ENCODE data around the gene RCAN3.

The RCAN3 gene

DNA sequence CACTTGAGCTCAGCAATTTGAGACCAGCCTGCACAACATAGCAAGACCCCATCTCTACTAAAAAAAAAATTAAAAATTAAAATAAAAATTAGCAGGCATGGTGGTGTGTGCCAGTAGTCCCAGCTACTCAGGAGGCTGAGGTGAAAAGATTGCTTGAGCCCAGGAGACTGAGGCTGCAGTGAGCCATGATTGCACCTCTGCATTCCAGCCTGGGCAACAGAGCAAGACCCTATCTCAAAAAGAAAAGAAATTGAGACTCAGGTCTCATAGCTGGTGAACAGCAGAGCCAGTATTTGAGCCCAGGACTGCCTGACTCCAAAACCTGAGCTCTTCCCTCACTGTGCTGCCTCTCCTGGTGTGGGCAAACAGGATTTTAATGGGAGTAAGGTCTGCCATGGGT, 28.4 kb upstream of the RCAN3 start:
- DNase-seq (ENCODE audit: low read depth) = no peak
- no peak overlapping the region for H3K4me3 ChIP-seq (ENCODE audit: low read length)
- TF ChIP-seq, protein P1, sequence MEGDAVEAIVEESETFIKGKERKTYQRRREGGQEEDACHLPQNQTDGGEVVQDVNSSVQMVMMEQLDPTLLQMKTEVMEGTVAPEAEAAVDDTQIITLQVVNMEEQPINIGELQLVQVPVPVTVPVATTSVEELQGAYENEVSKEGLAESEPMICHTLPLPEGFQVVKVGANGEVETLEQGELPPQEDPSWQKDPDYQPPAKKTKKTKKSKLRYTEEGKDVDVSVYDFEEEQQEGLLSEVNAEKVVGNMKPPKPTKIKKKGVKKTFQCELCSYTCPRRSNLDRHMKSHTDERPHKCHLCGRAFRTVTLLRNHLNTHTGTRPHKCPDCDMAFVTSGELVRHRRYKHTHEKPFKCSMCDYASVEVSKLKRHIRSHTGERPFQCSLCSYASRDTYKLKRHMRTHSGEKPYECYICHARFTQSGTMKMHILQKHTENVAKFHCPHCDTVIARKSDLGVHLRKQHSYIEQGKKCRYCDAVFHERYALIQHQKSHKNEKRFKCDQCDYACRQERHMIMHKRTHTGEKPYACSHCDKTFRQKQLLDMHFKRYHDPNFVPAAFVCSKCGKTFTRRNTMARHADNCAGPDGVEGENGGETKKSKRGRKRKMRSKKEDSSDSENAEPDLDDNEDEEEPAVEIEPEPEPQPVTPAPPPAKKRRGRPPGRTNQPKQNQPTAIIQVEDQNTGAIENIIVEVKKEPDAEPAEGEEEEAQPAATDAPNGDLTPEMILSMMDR (conservative IDR thresholded peaks at IDR 0.05; ENCODE audit: low read length) = no peak

DNA sequence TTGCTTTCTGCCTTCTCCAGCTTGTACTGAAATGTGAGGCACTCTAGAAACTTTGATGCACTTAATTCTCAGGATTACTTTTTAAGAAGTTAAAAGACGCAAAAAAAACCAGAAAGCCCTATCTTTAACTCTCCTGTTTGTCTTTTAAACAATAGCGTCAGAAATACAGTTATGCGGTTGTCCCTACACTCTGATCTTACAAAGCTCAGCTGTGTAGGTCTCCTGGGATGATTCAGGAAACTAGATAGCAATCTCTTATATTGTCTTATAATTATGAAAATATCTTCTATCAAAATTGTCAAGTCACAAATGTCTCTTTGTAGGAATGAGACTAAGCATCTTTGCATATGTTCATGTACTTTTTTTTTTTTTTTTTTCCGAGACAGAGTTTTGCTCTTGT, 26.9 kb upstream of the RCAN3 start:
- no peak overlapping the region for H3K4me3 ChIP-seq (ENCODE audit: low read length)
- DNase-seq (ENCODE audit: low read depth) = no peak
- TF ChIP-seq, protein P1 (conservative IDR thresholded peaks at IDR 0.05; ENCODE audit: low read length) = no peak

DNA sequence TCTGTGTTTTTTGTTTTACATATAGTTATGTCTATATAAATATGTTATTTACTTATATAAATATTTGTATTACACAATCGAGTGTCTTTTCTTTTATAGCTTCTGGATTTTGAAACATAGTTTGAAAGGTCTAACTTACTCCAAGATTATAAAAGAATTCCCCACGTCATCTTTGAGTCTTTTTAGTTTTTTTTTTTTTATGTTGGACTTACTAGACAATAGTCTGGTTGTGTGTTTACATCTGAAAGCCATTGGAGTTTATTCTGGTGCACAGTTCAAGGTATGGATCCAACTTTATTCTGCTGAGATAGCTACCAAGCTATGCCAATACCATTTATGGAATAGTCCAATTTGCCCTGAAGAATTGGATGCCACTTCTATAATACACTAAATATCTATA, 26.1 kb upstream of the RCAN3 start:
- H3K4me3 ChIP-seq (ENCODE audit: low read length) = no peak overlapping the region
- TF ChIP-seq, protein P1 (conservative IDR thresholded peaks at IDR 0.05; ENCODE audit: low read length) = no peak
- DNase-seq (ENCODE audit: low read depth) = no peak

DNA sequence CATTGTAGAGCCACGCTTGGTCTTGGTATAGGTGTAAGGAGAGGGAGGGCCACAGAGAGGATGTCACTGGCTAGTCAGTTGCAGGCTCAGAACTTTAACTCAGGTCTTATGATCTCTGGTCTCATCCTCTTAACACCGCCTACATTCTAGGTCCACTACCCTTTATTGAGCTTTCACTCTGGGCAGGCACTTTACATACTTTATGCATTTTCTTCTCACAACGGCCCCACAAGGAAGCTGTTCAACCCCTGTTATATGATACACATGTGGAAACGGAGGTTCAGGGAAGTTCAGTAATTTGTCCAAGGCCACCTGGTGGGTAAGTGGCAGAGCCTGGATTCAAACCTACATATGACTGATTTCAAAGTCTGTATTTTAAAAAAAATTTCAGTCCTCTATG, 25.3 kb upstream of the RCAN3 start:
- H3K4me3 ChIP-seq (ENCODE audit: low read length) = no peak overlapping the region
- TF ChIP-seq, protein P1 (conservative IDR thresholded peaks at IDR 0.05; ENCODE audit: low read length) = no peak
- DNase-seq (ENCODE audit: low read depth) = no peak

DNA sequence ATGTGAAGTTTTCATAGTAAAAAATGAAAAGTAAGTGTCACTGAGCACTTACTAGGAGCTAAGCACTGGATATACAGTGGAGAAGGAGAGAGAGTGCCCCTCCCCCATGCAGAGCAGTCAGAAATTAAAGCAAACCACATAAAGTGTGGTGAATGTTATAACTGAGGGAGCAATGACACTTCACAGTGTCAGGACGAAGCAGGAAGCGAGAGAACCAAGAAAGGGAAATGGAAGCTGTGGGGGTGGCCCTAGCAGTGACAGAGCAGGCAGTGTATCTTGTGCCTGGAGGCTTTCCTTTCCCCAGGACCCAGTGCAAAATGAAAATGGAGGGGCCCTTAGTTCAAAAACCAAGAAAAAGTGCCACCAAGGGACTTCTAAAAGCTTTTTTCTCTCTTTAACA, 21.5 kb upstream of the RCAN3 start:
- no peak for DNase-seq (ENCODE audit: low read depth)
- no peak overlapping the region for H3K4me3 ChIP-seq (ENCODE audit: low read length)
- TF ChIP-seq, protein P1 (conservative IDR thresholded peaks at IDR 0.05; ENCODE audit: low read length) = no peak

DNA sequence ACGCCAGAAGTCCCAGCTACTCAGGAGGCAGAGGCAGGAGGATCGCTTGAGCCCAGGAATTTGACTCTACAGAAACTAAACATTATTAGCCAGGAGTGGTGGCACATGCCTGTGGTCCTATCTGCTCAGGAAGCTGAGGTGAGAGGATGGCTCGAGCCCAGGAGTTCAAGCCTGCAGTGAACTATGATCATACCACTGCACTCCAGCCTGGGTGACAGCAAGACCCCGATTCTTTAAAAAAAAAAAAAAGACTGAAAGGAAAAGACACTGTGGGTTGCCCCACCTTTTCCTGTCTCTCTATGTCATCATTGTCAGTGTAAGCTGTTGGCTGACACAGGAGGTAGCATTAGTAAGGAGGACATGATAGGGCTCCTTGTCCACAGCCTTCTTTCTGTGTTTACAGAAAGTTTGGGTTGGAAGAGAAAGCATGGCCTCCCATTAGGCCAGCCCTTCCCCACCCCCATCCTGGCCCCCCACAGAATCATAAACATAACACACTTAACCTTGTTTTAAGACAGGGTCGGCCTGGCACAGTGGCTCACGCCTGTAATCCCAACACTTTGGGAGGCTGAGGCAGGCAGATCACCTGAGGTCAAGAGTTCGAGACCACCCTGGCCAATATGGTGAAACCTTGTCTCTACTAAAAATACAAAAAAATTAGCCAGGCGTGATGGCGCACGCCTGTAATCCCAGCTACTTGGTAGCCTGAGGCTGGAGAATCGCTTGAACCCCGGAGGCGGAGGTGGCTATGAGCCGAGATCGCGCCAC, 20.6 kb upstream of the RCAN3 start:
- no peak for DNase-seq (ENCODE audit: low read depth)
- TF ChIP-seq, protein P1 (conservative IDR thresholded peaks at IDR 0.05; ENCODE audit: low read length) = no peak
- no peak overlapping the region for H3K4me3 ChIP-seq (ENCODE audit: low read length)

DNA sequence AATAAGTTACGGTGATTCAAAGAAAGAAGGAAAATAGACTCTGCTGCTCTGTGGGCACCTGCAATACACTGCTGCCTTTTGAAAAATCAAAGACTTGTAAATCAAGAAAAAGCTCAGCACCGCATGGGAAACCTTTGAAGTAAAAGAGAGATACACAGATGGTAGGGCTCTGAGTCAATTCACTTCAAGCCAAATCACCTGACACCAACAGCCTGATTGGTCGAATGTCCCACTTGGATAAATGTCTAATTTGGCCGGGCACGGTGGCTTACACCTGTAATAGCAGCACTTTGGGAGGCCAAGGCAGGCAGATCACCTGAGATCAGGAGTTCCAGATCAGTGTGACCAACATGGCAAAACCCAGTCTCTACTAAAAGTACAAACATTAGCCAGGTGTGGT, 19.2 kb upstream of the RCAN3 start:
- DNase-seq (ENCODE audit: low read depth) = no peak
- TF ChIP-seq, protein P1 (conservative IDR thresholded peaks at IDR 0.05; ENCODE audit: low read length) = no peak

More for the DNA sequence above, 19.2 kb upstream of the RCAN3 start:
- no peak overlapping the region for H3K4me3 ChIP-seq (ENCODE audit: low read length)

Measured in AG10803 (cell line).